ENCODE data around the gene BAIAP2. TPM values are rescaled to one million over a fixed set of nuclear protein-coding genes. Genes with fewer than 3 reads are reported as not detected.

The BAIAP2 gene
- polyA plus RNA-seq, 3 donors, result 8.6 to 17.0 (median 11.2) TPM

DNA sequence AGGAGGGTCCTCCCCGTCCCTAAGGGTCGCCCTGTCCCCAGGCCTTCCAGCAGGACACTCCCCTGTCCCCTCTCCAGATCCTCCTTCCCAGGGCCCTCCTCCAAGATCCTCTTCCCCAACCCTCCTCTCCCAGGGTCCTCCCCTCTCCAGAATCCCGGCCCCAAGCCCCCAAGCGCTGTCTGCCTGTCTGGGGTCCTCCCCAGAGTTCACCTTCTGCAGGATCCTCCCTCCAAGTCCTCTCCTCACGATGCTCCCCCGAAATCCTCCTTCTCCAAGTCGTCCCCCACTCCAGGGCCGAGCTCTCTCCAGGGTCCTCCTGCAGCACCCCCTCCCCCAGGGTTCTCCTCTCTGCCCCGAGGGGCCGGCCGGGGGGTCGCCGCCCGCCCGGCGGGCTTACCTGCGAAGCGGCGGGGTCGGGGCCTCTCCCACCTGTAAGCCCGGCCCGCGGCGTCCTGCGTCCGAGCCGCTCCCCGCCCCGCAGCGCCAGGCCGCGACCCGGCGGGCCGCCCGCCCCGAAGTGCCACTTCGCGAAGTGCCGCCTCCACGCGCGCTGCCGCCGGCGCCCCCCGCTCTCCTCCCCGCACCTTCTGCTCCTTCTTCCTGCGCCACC lies 678 bp upstream of the BAIAP2 start:
- Mint-ChIP-seq H3K4me1 (peaks cover 54% of the 10 kb centered on the region), H3K4me3 (peak overlapping the region; percentile 97 to 99), H3K27me3 (ENCODE audit: low read depth in 3 of 3) (peaks cover 26 to 39% (median 27%) of the 10 kb centered on the region in 3 donors), H3K27ac (peak overlapping the region; percentile 83 to 93 (median 91)), H3K36me3 (peaks cover 22 to 43% of the 10 kb centered on the region in 2 donors), H3K9me3 (peaks cover 0 to 6% (median 0%) of the 10 kb centered on the region in 7 donors)
- Histone ChIP-seq H4K20me1 (ENCODE audit: insufficient read depth, low read length) (peaks cover 74% of the 10 kb centered on the region), H3K27me3 (ENCODE audit: control insufficient read depth in 2 of 2, insufficient read depth in 2 of 2, low read length in 2 of 2) (peaks cover 0 to 21% of the 10 kb centered on the region in 2 donors), H3K36me3 (replicated peaks in 1 of 2; ENCODE audit: control insufficient read depth in 1 of 2, insufficient read depth in 2 of 2, low read length in 2 of 2) (no peaks in the 10 kb centered on the region), H3K4me2 (replicated peaks; ENCODE audit: extremely low read depth, low read length, poor library complexity, severe bottlenecking) (peak overlapping the region; percentile 89), H3K27ac (ENCODE audit: low read depth in 1 of 2, low read length in 2 of 2) (peak overlapping the region; percentile 34 to 73), H3K4me1 (ENCODE audit: control insufficient read depth in 1 of 2, insufficient read depth in 2 of 2, low read length in 2 of 2) (peaks cover 52 to 57% of the 10 kb centered on the region in 2 donors), H3K9me3 (replicated peaks in 1 of 2; ENCODE audit: control insufficient read depth in 1 of 2, insufficient read depth in 1 of 2, low read length in 2 of 2) (no peaks in the 10 kb centered on the region), H3K9ac (ENCODE audit: insufficient read depth, low read length, poor library complexity, severe bottlenecking) (peak overlapping the region; percentile 76), H3K4me3 (replicated peaks in 1 of 3; ENCODE audit: low read depth in 2 of 3, low read length in 3 of 3) (peak overlapping the region; percentile 75 to 97 (median 90)), H2AFZ (ENCODE audit: insufficient read depth, low read depth, low read length, poor library complexity, severe bottlenecking) (peak overlapping the region; percentile 72), H3K79me2 (ENCODE audit: insufficient read depth, low read length) (peaks cover 23% of the 10 kb centered on the region)
- WGBS (ENCODE audit: insufficient coverage), result under 1% methylated on average over 48 of the region's 49 CpGs
- no peak for DNase-seq
- TF ChIP-seq CTCF (IDR thresholded peaks at IDR 0.05), result no peak
- intact Hi-C loops (cut with micrococcal nuclease), result loop anchor here (2.0 to 10.0 kb wide), 3 partner anchors 58 to 191 kb away; partner anchors contain the start of gene CEP131 (in 1 of the 2)

DNA sequence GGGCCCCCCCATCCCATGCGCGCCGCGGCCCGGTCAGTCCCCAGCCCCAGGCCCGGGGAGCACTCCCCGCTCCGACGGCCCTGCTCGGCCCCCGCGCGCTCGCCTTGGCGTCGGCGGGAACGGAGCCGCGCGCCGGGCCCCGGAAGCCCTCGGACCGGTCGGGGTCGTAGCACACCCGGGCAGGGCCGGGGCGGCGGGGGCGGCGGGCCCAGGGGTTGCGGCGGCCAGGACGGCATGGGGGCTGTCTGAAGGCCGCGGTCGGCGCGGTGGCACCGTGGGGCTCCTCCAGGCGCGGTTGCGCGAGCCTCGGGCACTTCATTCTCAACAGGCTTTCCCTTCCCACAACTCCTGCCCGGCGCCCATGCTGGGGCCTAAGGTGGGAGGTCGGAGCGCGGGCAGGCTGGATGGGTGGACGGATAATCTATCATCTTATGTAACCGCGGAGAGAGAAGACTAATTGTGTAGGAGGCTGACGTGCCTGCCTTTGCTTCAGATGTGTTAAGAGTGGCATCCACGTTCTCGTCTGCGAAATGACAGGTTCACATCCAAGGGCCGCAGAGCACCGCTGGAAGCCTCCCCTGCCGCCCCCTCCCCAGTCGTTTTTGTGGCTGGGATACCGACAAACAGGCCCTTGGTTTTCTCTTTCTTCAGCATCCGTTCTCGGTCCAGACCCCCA lies 708 bp downstream of the BAIAP2 start:
- H3K36me3 Mint-ChIP-seq, result peaks cover 23 to 46% of the 10 kb centered on the region in 2 donors
- Histone ChIP-seq H3K4me3 (replicated peaks in 1 of 3; ENCODE audit: low read depth in 2 of 3, low read length in 3 of 3) (peak overlapping the region; percentile 31 to 97 (median 38)), H3K4me1 (ENCODE audit: control insufficient read depth in 1 of 2, insufficient read depth in 2 of 2, low read length in 2 of 2) (peaks cover 51 to 57% of the 10 kb centered on the region in 2 donors), H3K27ac (ENCODE audit: low read depth in 1 of 2, low read length in 2 of 2) (no peak overlapping the region), H3K79me2 (ENCODE audit: insufficient read depth, low read length) (peaks cover 29% of the 10 kb centered on the region), H3K4me2 (replicated peaks; ENCODE audit: extremely low read depth, low read length, poor library complexity, severe bottlenecking) (peak overlapping the region; percentile 89), H3K9me3 (replicated peaks in 1 of 2; ENCODE audit: control insufficient read depth in 1 of 2, insufficient read depth in 1 of 2, low read length in 2 of 2) (no peaks in the 10 kb centered on the region), H4K20me1 (ENCODE audit: insufficient read depth, low read length) (peaks cover 85% of the 10 kb centered on the region), H3K9ac (ENCODE audit: insufficient read depth, low read length, poor library complexity, severe bottlenecking) (peak overlapping the region; percentile 49), H3K36me3 (replicated peaks in 1 of 2; ENCODE audit: control insufficient read depth in 1 of 2, insufficient read depth in 2 of 2, low read length in 2 of 2) (no peaks in the 10 kb centered on the region), H2AFZ (ENCODE audit: insufficient read depth, low read depth, low read length, poor library complexity, severe bottlenecking) (no peak overlapping the region), H3K27me3 (ENCODE audit: control insufficient read depth in 2 of 2, insufficient read depth in 2 of 2, low read length in 2 of 2) (peaks cover 0 to 21% of the 10 kb centered on the region in 2 donors)
- H3K27ac Mint-ChIP-seq, result peak overlapping the region in 4 of 7 donors; percentile 13 to 54 (median 47)
- peaks cover 53% of the 10 kb centered on the region for H3K4me1 Mint-ChIP-seq
- H3K4me3 Mint-ChIP-seq, result peak overlapping the region; percentile 85 to 94
- H3K9me3 Mint-ChIP-seq, result peaks cover 0 to 6% (median 0%) of the 10 kb centered on the region in 7 donors
- 14% methylated on average over 54 of the region's 66 CpGs for WGBS (ENCODE audit: insufficient coverage)
- intact Hi-C loops (cut with micrococcal nuclease), result loop anchor here in 1 of 2 donors (2.0 to 10.0 kb wide), 2 partner anchors 59 to 189 kb away; partner anchors contain the start of gene CEP131
- no peak for TF ChIP-seq CTCF (IDR thresholded peaks at IDR 0.05)
- DNase-seq, result no peak
- peaks cover 24 to 41% (median 25%) of the 10 kb centered on the region in 3 donors for H3K27me3 Mint-ChIP-seq (ENCODE audit: low read depth in 3 of 3)
